Dermis blood vessel endothelial cell (primary cell): ENCODE results near the gene KCNH1. TPM values are rescaled to one million over a fixed set of nuclear protein-coding genes. Genes with fewer than 3 reads are reported as not detected.

Experiments used
- DNase-seq: peaks from one replicate; pipeline ENCODE4 v3.0.0; 2010
- total RNA-seq: library from RNA; depleted of rRNA; stranded (reverse); fragments of >200 nt; gene quantifications from 2 replicates; pipeline ENCODE4 v1.2.3, GENCODE V29; 2014

Gene KCNH1
- total RNA-seq, 1 donor from 2014 or later, result under 0.01 TPM

- DNase-seq, result no peak
Observed at GRCh38 chr1:210631399-210631798, 502.5 kb downstream of the KCNH1 start.

- no peak for DNase-seq
Observed at GRCh38 chr1:210629276-210629675, 504.7 kb downstream of the KCNH1 start.

- no peak for DNase-seq
Observed at GRCh38 chr1:210627755-210628154, 506.2 kb downstream of the KCNH1 start.

Other genes with a start within 250 kb of the KCNH1 start
- gene RCOR3, start 125.2 kb upstream of the KCNH1 start, total RNA-seq, result 11.2 and 14.8 TPM in 2 replicates
- 13.5 and 15.3 TPM in 2 replicates for gene TRAF5, start 192.7 kb upstream of the KCNH1 start, total RNA-seq